Endometrium (tissue), 2 donors: ENCODE results near the gene HMCN1.

Experiments
- FAIRE-seq: peaks from 2 replicates; lab custom pipeline; 2012; peaks lifted over from hg19 to GRCh38; lab: Jason Lieb, UNC
- donor health status: control.
- donor health status: control.

The HMCN1 gene

GRCh38 chr1:186042230-186042629 lies 308.0 kb downstream of the HMCN1 start:
- FAIRE-seq: no peak

- no peak for FAIRE-seq
Observed at GRCh38 chr1:186043296-186043695, 309.1 kb downstream of the HMCN1 start.

GRCh38 chr1:186044079-186044685 lies 310.0 kb downstream of the HMCN1 start:
- FAIRE-seq: no peak

GRCh38 chr1:186046437-186047211 lies 312.4 kb downstream of the HMCN1 start:
- FAIRE-seq: no peak

DNA sequence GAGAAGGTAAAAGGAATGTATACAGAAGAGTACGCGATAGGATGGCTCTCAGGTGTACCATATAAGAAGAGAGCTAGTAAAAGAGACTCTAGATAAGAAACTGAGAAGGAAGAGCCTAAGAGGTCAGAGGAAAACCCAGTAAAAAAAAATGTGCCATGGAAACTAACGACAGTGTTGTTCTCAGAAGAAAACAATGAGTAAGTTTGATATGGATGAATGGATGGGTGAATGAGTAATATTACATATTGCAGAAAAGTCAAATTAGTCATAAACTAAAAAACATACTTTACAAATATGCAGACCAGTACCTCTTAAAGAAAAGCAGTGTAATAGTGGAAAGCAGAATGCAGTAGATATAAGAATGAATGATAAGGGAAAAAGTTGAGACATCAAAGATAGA lies 316.2 kb downstream of the HMCN1 start:
- no peak for FAIRE-seq

GRCh38 chr1:186054003-186054402 lies 319.8 kb downstream of the HMCN1 start:
- FAIRE-seq: no peak

DNA sequence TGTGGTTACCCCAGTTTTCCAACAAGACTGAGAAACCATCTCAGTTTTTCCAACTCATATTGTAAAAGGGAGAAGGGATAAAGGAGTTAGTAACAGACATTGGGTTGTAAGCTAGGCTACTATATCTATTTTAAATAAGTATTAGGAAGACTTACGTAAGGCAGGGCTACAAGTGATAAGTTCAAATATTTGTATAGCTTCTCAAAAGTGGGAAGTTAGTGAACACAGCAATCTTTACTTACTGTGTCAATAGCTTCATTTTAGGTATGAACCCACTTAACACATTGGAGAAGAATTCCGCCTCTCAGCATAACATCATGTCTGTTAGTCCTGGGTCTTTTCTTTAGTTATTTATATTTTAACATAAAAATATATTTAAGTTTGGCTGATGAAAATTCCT lies 320.7 kb downstream of the HMCN1 start:
- no peak for FAIRE-seq

DNA sequence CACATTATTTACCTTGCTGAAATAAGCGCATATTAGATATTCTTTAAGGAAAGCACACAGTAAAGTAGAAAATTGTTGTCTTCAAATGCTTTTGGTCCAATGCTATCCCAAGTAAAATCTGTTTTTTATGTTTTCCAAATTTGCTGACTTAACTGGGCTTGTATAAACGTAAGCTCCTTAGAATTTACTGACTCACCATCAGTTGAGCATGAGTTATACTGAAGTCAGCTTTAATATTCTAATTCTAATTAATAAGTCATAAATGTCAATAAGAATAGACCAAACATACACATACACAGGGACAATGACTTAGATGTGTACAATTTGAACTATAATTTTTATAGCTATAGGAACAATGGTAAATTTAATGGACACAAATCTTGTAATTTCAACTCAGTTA lies 321.7 kb downstream of the HMCN1 start:
- FAIRE-seq: no peak

- no peak for FAIRE-seq
Observed at GRCh38 chr1:186057086-186057485, 322.9 kb downstream of the HMCN1 start.

- FAIRE-seq: no peak
Observed at GRCh38 chr1:186059311-186059710, 325.1 kb downstream of the HMCN1 start.

DNA sequence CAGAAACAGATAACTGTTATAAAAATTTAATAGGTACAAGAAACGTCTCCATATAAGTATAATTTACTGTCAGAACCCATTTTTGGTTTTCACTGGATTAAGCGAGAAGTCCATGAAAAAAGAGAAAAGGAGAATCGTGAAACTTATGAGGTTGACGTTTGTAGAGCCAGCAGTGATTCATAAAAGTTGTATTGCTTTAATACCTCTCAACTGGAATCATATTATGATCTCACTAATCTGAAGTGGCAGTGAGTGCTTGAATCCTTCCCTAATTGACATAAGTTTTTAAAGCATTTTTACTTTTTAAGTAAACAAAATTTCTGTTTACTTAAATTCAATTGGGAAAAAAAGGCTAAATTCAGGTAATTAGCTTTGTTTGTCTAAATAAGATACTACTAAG lies 325.6 kb downstream of the HMCN1 start:
- no peak for FAIRE-seq

DNA sequence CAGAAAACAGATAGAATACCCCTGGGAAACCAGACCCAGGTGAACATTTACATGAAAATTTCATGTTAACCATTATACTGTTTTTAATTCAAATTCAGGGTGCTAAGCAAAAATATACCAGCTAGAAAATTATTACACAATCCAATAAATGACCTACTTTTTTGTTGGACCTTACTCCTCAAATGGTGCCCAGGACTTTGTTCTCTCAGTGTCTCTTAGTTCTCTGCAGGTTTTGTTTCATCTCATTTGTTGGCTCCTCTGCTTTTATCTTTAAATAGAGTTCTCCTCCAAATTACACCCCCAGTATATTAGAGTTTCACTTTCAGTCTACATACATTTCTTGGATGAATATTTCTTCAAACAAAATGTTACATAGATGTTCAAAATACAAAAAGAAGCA lies 326.0 kb downstream of the HMCN1 start:
- FAIRE-seq: no peak

DNA sequence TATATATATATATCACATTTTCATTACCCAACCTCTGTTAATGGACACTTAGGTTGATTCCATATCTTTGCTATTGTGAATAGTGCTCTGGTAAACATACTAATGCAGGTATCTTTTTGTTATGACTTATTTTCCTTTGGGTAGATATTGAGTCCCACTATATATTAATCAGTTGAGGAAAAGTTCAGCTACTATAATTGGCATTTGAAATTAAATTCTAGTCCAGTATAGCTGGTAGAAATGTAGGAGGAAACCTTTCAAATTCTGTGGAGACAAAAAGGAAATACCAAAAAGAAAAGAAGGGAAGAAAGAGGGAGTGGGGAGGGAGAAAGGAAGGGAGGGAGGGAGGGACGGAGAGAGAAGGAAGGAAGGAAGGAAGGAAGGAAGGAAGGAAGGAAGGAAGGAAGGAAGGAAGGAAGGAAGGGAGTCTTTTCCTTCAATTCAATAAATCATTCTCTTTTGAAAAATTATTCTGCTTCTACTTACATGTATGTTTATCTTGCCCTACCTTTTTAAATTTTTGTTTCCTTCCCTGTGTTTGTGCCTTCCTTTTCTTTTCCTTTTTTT lies 329.0 kb downstream of the HMCN1 start:
- FAIRE-seq: no peak

GRCh38 chr1:186066411-186066810 lies 332.2 kb downstream of the HMCN1 start:
- no peak for FAIRE-seq

- no peak for FAIRE-seq
Observed at GRCh38 chr1:186073697-186074096, 339.5 kb downstream of the HMCN1 start.

- FAIRE-seq: no peak
Observed at GRCh38 chr1:186076006-186076405, 341.8 kb downstream of the HMCN1 start.

- FAIRE-seq: no peak
Observed at GRCh38 chr1:186078245-186078644, 344.1 kb downstream of the HMCN1 start.

DNA sequence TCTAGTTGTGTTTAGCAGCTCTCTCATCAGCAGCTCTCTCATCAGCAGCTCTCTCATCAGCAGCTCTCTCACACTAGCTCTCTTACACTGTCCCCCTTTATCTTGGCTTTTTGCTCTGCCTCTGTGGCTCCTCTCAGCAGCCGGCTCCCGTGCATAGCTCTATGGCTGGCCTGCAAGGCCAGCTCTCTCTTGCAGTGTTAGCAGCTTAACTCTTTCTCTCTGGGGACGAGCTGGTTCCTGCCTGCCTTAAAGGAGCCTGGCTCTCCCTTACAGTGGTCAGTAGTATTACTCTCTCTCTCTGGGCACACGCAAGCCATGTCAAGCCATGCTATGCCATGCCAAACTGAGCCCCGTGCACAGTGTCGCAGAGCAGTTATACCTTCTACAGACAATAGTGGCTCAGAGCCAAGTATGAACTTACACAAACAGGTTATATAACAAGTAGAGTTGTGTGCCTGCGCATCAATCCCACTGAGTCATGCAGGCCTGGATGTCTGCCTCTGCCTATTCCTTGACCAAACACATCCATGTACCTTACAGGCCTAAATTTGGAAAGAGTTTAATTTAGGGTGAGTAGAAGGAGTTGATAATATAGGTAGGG lies 345.0 kb downstream of the HMCN1 start:
- FAIRE-seq: no peak

GRCh38 chr1:186082235-186082937 lies 348.2 kb downstream of the HMCN1 start:
- no peak for FAIRE-seq

DNA sequence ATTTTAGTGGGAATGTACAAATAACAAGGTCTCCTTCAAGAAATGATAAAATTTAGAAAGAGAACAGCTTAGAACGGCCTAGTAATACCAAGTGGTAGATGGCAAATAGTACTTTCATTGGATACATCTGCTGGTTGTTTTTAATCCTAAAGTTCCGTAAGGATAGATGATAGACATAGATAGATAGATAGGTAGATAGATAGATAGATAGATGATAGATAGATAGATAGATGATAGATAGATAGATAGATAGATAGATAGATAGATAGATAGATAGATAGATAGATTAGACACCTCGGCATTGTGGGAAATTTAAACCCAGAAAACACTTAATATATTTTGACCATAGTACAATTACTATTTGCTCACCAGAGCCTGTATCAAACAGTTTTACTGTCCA lies 352.4 kb downstream of the HMCN1 start:
- no peak for FAIRE-seq

DNA sequence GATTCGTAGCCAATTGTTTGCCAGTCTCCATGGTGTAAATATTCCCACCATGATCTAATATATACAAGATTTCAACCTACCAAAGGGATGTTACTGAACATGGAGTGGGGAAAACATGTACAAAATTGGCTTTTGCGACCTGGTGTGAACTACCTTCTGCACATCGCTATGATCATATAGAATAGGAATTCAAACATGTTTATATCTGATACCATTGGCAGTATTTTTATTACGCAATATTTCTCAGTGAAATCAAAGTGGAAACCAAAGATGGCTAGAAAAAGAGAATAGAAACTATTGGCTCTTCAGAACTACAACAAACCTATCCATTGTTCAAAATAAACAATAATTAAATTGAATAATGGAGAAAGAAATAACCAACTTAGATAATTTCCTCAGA lies 355.7 kb downstream of the HMCN1 start:
- no peak for FAIRE-seq

DNA sequence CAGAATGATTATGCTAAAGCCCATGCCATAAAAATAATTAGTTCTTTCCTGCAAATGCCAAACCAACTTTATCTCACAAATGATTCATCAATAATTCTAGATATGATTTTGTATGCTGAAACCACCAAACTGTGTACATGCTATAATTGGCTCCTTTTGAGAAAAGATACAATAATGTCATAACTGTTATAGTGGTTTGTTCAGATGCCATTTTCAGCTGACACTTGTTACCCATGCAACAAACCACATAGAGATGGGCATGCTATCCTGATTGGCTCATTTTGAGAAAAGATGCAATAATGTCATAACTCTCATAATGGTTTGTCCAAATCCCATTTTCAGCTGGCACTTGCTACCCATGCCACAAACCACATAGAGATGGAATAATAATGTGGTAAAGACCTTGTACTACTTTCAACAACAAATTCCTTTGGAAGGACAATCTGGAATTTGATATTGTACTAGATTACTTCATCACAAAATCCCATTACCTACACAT lies 357.1 kb downstream of the HMCN1 start:
- FAIRE-seq: no peak
